ENCODE data around the gene ALK. TPM values are rescaled to one million over a fixed set of nuclear protein-coding genes. Genes with fewer than 3 reads are reported as not detected.

ALK gene
- total and polyA plus RNA-seq, 2 experiments from 2014 or later = 0.35 TPM; not detected in 1

DNA sequence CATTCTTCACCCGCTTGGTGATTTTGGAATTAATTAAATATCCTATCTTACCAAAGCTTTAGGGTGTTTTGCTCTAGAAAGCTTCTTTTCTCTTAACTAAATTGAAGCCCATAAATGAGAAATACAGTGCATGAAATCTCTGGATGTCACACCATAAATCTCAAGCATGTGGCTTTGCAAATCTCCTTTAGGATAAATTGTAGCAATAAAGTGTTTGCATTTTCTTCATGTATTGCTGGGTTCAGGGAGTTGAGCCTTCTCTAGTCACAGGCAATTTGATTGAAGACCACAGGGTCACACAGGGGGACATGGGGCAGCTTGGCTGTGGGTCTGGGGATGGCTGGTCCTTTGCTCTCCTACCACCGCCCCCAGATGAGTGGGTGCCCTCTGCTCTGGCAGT is 442.0 kb downstream of the ALK start:
- H3K4me1 Mint-ChIP-seq = no peaks in the 10 kb centered on the region
- H3K79me2 ChIP-seq (replicated peaks; ENCODE audit: insufficient read depth) = no peaks in the 10 kb centered on the region
- no peaks in the 10 kb centered on the region for H3K36me3 ChIP-seq (ENCODE audit: insufficient read depth)

More for the DNA sequence above, 442.0 kb downstream of the ALK start:
- Mint-ChIP-seq H3K27ac (no peak overlapping the region), H3K36me3 (ENCODE audit: low read depth) (no peaks in the 10 kb centered on the region; the same call in 1 of the 3 replicates), H3K9me3 (peaks cover 3% of the 10 kb centered on the region; the same call in 1 of the 3 replicates), H3K4me3 (no peak overlapping the region), H3K27me3 (ENCODE audit: insufficient read depth, low read depth, poor library complexity) (peaks cover 4% of the 10 kb centered on the region)
- Histone ChIP-seq H4K20me1 (replicated peaks; ENCODE audit: insufficient read depth) (no peaks in the 10 kb centered on the region), H3K27me3 (ENCODE audit: insufficient read depth) (no peaks in the 10 kb centered on the region), H3K4me1 (ENCODE audit: insufficient read depth) (no peaks in the 10 kb centered on the region), H2AFZ (no peak overlapping the region), H3K27ac (ENCODE audit: low read depth) (no peak overlapping the region), H3K9me2 (ENCODE audit: insufficient read depth) (0 out of 2 replicates have a peak, but pooled peaks cover 5% of the 10 kb centered on the region), H3K4me3 (no peak overlapping the region), H3F3A (replicated peaks; ENCODE audit: low read depth) (no peaks in the 10 kb centered on the region), H3K4me2 (no peak overlapping the region)
- DNase-seq (ENCODE audit: low spot score) (no peak), ATAC-seq (no peak)
- TF ChIP-seq JUNB (IDR thresholded peaks at IDR 0.05; ENCODE audit: unreplicated experiment) (no peak), EZH2phosphoT487 (IDR thresholded peaks at IDR 0.05; ENCODE audit: unreplicated experiment) (no peak), POLR2AphosphoS5 (IDR thresholded peaks at IDR 0.05; ENCODE audit: low read depth) (no peak), STAT1 (IDR thresholded peaks at IDR 0.05; ENCODE audit: unreplicated experiment) (no peak), REST (IDR thresholded peaks at IDR 0.05; ENCODE audit: unreplicated experiment) (no peak), NANOG (IDR thresholded peaks at IDR 0.05; ENCODE audit: borderline replicate concordance) (no peak), ZNF114 (CRISPR knock-in tag; IDR thresholded peaks at IDR 0.05) (no peak), CREB1 (CRISPR knock-in tag; IDR thresholded peaks at IDR 0.05; ENCODE audit: low read depth) (no peak), ZNF462 (CRISPR knock-in tag; IDR thresholded peaks at IDR 0.05) (no peak), EZH2 (IDR thresholded peaks at IDR 0.05; ENCODE audit: low read depth, unreplicated experiment) (no peak), ZNF331 (CRISPR knock-in tag; IDR thresholded peaks at IDR 0.05; ENCODE audit: low read depth) (no peak)
- TF ChIP-seq, protein P1, sequence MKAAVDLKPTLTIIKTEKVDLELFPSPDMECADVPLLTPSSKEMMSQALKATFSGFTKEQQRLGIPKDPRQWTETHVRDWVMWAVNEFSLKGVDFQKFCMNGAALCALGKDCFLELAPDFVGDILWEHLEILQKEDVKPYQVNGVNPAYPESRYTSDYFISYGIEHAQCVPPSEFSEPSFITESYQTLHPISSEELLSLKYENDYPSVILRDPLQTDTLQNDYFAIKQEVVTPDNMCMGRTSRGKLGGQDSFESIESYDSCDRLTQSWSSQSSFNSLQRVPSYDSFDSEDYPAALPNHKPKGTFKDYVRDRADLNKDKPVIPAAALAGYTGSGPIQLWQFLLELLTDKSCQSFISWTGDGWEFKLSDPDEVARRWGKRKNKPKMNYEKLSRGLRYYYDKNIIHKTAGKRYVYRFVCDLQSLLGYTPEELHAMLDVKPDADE (IDR thresholded peaks at IDR 0.05) = no peak
- TF ChIP-seq, protein P2, sequence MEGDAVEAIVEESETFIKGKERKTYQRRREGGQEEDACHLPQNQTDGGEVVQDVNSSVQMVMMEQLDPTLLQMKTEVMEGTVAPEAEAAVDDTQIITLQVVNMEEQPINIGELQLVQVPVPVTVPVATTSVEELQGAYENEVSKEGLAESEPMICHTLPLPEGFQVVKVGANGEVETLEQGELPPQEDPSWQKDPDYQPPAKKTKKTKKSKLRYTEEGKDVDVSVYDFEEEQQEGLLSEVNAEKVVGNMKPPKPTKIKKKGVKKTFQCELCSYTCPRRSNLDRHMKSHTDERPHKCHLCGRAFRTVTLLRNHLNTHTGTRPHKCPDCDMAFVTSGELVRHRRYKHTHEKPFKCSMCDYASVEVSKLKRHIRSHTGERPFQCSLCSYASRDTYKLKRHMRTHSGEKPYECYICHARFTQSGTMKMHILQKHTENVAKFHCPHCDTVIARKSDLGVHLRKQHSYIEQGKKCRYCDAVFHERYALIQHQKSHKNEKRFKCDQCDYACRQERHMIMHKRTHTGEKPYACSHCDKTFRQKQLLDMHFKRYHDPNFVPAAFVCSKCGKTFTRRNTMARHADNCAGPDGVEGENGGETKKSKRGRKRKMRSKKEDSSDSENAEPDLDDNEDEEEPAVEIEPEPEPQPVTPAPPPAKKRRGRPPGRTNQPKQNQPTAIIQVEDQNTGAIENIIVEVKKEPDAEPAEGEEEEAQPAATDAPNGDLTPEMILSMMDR (conservative IDR thresholded peaks at IDR 0.05; ENCODE audit: low read depth in 2 of 2) = no peak
